H7 (cell line): Measurements from ENCODE around the gene CHST2. TPM values are rescaled to one million over a fixed set of nuclear protein-coding genes. Genes with fewer than 3 reads are reported as not detected.

Source experiments
- DNase-seq: peaks from one replicate; pipeline ENCODE4 v3.0.0; 2012
- H3K27me3 ChIP-seq: 2 replicates; pipeline ENCODE4 v1.6.0; 2011; ENCODE audit warnings: mild to moderate bottlenecking, low read length; ENCODE audit not compliant: control insufficient read depth, insufficient read depth
- H3K36me3 ChIP-seq: replicated peaks from 2 replicates; pipeline ENCODE4 v1.5.1; 2011; ENCODE audit warnings: low read length; ENCODE audit not compliant: control insufficient read depth, insufficient read depth
- H3K4me3 ChIP-seq: 2 replicates; pipeline ENCODE4 v1.5.1; 2011; ENCODE audit warnings: low read depth, mild to moderate bottlenecking, control low read depth, low read length, moderate library complexity; ENCODE audit not compliant: insufficient read depth
- total RNA-seq: library from RNA; depleted of rRNA; stranded (reverse); fragments of >200 nt; shearing (Covaris generic); gene quantifications from 2 replicates; pipeline ENCODE4 v1.2.3, GENCODE V29; 2014

The CHST2 gene
- total RNA-seq, 1 experiment from 2014 or later, result 99.4 TPM

DNA sequence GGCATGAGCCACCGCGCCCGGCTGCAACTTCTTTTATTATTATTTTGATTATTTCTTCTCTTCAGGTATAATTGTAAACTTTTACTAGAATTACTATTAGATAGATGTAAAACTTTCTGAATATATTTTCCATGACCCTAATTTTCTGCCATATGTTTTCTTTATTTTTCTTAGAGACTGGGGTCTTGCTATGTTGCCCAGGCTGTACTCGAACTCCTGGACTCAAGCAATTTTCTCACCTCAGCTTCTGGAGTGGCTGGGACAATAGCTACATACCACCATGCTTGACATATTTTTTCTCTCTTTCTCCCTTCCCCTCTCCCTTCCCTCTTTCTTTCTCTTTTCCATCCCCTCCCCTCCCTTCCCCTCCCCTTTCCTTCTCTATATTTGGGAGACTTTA, 29.6 kb upstream of the CHST2 start:
- no peaks in the 10 kb centered on the region for H3K36me3 ChIP-seq
- no peaks in the 10 kb centered on the region for H3K27me3 ChIP-seq
- H3K4me3 ChIP-seq, result no peak overlapping the region
- no peak for DNase-seq

DNA sequence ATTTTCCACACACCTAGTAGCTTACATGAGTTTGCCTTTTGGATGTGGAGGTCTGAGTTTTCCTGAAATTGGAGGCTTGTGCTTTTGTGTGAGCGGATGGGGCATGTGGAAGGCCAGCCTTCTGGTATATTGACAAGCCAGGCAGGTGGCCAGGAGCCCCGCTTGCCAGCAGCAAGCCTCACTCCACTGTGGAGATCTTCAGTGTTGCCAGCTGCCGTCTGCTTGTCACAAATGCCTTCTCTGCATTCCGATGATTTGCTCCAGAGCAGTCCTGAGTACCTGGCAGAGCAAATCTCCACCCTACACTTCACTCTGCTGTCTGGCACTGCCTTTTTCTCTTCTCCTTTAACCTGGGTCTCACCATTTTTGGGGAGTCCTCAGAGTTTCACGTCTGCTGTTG, 29.1 kb upstream of the CHST2 start:
- DNase-seq, result no peak
- H3K27me3 ChIP-seq, result no peaks in the 10 kb centered on the region

DNA sequence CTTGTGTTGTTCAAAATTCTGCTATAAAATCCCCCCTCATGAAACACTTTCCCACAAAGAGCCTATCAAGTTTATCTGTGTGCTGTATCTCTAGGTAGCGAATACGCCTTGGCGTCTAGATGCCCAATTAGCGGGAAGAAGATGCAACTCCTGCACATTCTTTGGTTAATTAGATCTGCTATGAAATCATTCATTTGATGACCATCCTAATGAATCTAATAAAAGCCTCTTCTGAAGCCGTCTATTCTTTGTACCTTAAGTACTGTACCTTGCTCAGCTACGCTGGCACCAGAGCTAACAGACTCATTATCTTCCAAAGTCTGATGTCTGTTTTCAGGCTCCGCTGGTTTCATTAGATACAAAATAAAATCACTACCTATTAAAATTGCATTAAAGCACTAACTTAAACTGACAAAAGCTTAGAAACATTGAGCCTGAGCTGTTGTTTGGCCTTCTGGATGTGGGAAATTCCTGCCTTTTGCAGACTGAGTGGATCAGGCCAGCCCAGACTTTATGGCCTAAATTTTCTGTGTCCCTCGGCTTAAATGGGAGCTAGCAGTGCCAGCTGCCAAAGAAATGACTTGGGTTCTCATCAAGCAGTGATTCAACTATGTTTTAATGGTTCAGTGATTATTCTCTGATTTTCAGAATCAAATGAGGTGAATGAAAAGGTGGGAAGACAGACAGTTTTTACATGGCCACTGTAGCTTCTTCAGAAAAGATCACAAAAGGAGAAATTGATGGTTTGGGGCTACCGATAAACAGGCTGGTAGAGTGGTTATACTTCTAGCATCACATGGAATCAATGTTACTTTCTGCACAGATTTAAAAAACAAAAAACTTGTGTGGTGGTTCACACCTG, 28.4 kb upstream of the CHST2 start:
- no peaks in the 10 kb centered on the region for H3K27me3 ChIP-seq
- no peak for DNase-seq
- H3K36me3 ChIP-seq, result no peaks in the 10 kb centered on the region
- H3K4me3 ChIP-seq, result no peak overlapping the region

More for the DNA sequence above, 29.1 kb upstream of the CHST2 start:
- Histone ChIP-seq H3K4me3 (no peak overlapping the region), H3K36me3 (no peaks in the 10 kb centered on the region)

DNA sequence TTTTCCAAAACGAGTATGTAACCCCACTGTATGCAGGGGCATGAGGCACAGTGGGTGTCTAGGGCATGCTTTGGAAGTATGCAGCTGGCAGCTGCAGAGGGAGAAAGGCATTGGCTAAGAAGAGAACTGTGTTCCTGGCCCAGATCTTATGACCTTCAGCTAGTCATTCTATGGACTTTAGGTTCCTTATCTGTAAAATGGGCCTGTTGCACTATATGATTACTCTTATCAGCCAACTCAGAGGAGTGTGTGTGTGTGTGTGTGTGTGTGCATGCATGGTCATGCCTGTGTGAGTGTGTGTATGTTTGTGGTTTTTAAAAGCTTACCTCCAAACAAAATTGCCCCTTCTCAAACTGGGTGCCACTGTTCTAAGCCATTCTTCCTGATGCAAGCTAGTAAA, 27.4 kb upstream of the CHST2 start:
- H3K27me3 ChIP-seq, result no peaks in the 10 kb centered on the region
- no peak for DNase-seq
- no peak overlapping the region for H3K4me3 ChIP-seq
- H3K36me3 ChIP-seq, result no peaks in the 10 kb centered on the region

DNA sequence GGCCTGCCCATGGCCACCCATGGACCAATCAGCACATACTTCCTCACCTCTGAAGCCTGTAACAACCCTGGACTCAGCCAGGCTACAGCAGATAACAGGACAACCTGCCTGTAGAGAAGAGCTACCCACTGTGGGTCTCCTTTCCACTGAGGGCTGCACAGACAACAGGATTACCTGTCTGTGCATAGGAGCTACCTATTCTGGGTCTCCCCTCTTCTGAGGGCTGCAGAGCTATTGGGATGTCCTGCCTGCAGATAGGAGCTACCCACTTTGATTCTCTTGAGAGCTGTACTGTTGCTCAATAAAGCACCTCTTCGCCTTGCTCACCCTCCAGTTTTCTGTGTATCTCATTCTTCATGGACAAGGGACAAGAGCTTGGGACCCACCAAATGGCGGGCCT, 23.8 kb upstream of the CHST2 start:
- Histone ChIP-seq H3K36me3 (no peaks in the 10 kb centered on the region), H3K27me3 (no peaks in the 10 kb centered on the region), H3K4me3 (no peak overlapping the region)
- no peak for DNase-seq

DNA sequence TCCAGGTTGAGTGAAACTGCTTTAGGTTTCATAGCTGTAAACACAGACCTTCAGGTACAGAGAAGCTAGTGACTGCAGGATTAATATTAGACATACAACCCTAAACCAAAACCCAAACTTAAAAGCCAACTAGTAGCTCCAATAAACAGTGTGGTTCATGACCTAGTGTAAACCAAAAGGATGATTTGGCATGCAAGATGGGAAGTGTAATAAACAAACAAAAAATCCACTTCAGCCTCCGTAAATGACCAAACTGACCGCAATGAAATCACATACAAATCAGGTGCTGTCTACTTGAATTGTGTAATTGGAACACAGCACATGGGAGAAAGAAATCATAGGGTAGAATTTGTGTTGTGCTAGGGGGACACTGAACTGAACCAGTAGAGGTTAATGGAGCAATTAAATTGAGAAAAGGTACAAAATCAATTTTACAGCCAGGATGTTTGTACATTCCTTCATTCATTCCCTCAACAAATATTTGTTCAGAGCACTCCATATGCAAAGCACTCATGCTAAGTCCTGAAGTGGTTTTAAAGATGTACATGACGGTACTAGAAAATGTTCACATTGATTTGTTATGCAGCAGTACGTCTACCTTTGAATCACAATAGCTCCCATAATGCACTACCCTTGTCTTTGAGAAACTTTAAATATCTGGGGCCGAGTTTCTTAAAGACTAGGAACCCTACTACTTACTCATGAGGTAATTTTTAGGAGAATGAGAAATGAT, 21.4 kb upstream of the CHST2 start:
- Histone ChIP-seq H3K36me3 (no peaks in the 10 kb centered on the region), H3K4me3 (no peak overlapping the region), H3K27me3 (no peaks in the 10 kb centered on the region)
- DNase-seq, result no peak

DNA sequence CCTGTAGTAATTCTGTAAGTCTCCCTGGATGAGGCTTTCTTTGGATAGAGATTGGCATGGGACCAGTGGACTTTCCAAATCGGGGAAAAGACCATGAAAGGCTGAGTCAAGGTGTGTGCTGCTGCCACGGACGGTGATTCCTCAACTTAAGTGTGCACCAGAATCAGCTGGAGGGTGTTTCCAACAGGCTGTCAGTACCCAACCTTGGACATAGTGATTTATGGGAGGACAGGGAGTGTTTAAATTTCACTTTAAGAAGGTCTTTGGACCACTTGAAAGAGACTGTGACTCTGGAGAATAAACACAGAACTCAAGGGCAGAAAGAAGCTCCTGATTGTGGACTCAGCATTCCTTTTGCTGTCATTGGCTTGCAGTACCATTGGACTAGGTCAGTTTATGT, 20.4 kb upstream of the CHST2 start:
- Histone ChIP-seq H3K4me3 (no peak overlapping the region), H3K36me3 (no peaks in the 10 kb centered on the region), H3K27me3 (no peaks in the 10 kb centered on the region)
- no peak for DNase-seq

DNA sequence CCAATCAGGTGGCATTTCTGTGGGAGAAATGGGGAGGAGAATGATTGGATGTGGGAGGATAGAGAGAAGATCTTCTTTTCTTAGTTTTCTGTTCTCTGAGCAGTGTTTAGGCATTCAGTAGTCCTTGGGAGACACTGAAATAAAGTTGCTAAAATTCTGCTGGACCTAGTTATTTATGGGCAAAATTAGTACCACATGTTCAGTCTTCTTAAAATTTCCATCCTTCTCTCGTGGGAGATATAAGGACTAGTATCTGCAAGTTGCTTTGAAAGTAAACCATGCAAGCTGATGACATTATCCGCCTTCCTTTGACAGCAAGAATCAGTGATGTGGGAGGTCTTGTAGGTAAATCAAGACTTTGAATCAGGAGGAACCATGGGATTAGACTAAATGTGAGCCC, 19.9 kb upstream of the CHST2 start:
- H3K27me3 ChIP-seq, result no peaks in the 10 kb centered on the region
- DNase-seq, result no peak
- no peak overlapping the region for H3K4me3 ChIP-seq
- H3K36me3 ChIP-seq, result no peaks in the 10 kb centered on the region

DNA sequence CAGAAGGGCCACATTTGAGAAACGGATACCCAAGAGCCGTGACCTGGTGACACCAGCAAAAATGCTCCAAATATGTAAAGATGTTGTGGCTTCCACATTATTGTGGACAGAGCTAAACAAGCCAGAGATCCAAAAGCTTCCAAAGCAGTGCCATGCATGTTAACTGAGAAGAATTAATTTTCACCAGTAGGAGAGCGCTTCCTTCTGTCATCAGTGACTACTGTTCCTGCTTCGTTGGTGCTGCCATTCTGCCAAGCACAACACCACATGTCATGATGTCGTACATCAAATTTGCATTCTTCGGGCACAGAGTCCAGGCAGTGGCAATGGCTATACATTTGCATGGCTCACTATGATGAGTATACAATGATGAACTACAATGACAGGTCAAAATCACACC, 19.1 kb upstream of the CHST2 start:
- Histone ChIP-seq H3K4me3 (no peak overlapping the region), H3K27me3 (no peaks in the 10 kb centered on the region), H3K36me3 (no peaks in the 10 kb centered on the region)
- DNase-seq, result no peak

DNA sequence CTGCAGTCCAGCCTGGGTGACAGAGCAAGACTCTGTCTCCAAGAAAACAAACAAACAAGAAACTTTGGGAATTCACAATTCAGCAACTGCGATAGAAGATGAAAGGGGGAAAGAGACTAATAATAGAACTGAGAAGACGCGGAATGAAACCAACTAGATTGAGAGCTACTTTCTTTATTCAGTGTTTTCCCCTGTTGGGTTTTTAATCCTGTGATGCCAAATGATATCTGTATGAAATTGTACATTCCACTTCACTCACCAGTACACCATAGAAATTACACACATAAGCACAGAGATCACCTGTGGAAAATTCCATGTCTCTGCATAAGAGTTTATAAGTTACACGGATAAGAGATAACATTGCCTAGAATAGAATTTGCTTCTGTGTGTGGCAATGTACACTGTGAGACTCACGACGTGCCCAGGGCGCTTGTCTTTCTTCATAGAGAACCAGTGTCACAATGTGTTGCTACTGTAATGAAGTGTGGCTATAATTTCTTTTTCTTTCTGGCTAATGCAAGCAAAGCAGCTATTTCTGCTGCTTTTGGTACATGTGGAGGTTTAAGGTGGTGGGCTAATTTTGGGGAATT, 17.7 kb upstream of the CHST2 start:
- H3K27me3 ChIP-seq, result no peaks in the 10 kb centered on the region
- H3K4me3 ChIP-seq, result no peak overlapping the region
- DNase-seq, result no peak
- no peaks in the 10 kb centered on the region for H3K36me3 ChIP-seq

DNA sequence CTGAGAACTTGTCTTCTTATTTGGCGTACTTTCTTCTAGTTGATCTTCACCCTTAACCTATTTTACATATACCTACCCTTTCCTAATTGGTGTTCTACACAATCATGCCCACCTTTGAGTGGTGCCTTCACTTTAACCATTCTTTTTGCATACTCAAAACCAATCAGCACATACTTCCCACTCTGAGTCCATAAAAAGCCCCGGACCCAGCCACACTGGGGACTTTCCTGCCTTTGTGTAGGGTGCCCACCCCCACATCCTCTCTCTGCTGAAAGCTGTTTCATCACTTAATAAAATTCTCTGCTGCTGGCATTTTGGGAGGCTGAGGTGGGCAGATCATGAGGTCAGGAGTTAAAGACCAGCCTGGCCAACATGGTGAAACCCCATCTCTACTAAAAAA, 15.9 kb upstream of the CHST2 start:
- H3K36me3 ChIP-seq, result no peaks in the 10 kb centered on the region
- no peaks in the 10 kb centered on the region for H3K27me3 ChIP-seq
- H3K4me3 ChIP-seq, result no peak overlapping the region
- no peak for DNase-seq

DNA sequence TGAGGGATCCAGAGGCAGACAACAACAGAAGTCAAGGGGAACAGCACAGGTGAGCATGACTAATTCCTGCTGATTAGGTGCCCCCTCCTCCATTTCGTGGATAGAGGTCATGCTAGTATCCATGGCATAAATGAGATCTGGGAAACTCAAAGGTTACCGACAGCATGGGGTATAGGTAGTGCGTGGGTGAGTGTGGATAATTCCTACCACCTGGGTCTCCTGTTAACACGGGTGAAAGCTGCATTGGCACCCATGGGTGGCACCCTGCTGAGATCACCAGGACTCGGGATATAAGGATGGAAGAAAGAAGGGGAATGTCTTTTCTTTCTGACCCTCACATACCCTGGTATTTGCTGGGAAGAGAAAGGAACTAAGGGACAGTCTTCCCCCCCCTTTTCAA, 14.4 kb upstream of the CHST2 start:
- no peaks in the 10 kb centered on the region for H3K27me3 ChIP-seq
- no peak overlapping the region for H3K4me3 ChIP-seq
- no peak for DNase-seq
- H3K36me3 ChIP-seq, result no peaks in the 10 kb centered on the region

DNA sequence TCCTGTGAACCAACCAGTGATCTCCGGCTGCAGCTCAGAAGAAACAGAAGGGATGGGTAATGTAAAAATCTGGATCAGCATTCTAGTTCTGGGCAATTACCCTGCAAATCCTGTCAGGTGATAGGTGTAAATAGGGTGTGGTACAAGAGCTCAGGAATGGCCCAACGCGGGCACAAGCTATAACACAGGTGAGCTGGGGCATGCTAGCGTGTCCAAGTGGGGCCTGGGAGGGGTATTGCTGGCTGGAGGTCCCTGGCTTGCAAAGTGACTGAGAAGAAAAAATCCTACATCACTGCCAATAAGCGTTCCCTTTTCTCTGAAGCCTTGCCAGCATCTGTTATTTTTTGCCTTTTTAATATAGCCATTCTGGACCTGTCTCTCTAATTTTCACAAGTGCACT, 9.7 kb upstream of the CHST2 start:
- H3K36me3 ChIP-seq, result no peaks in the 10 kb centered on the region
- H3K4me3 ChIP-seq, result no peak overlapping the region
- DNase-seq, result no peak
- H3K27me3 ChIP-seq, result no peaks in the 10 kb centered on the region

DNA sequence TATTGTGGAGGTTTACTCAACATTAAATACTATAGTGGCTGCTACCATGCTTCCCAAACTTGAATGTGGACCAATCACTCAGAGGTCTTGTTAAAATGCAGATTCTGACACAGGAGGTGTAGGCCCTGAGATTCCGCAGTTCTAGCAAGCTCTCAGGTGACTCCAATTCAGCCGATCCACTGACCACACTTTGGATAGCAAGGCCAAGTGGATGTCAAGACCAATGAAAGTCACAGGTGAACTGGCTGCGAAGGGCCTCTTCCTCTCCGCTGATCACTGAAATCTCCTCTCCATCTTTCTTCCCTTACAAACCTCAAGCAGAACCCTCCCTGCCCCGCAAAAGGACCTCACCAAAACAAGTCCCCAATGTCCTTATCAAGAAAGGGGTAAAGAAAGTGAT, 9.2 kb upstream of the CHST2 start:
- no peak for DNase-seq
- no peaks in the 10 kb centered on the region for H3K27me3 ChIP-seq

DNA sequence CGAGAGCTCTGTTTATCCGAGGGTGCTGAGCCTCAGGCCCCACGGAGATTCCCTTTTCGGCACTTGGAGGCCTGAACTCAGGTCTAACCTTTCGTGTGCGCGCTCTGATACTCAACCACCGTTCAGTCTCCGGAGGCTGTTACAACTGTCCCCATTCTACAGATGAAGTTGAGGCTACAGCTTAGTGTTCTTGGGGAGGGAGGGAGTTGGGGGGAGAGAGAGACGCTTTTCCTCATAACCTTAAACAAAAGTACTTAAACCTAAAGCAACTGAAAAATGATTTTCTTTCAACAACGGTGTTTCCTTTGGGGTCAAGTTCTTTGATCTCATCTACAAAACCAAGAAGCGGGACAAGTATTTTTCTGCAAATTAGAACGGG, 952 bp upstream of the CHST2 start:
- DNase-seq, result peak; percentile 29
- Histone ChIP-seq H3K27me3 (peaks cover 12% of the 10 kb centered on the region), H3K4me3 (peak overlapping the region; percentile 94), H3K36me3 (no peaks in the 10 kb centered on the region)

More for the DNA sequence above, 9.2 kb upstream of the CHST2 start:
- H3K36me3 ChIP-seq, result no peaks in the 10 kb centered on the region
- no peak overlapping the region for H3K4me3 ChIP-seq
